Occipital lobe (tissue), 2 donors: ENCODE results near the gene SUGT1. TPM values are rescaled to one million over a fixed set of nuclear protein-coding genes. Genes with fewer than 3 reads are reported as not detected.
"Not testable (repeated sequence)": the region's sequence is repeated elsewhere in the genome, so short reads cannot be mapped to it uniquely, and the experiment has no call there.

Experiments used
- DNase-seq: peaks from one replicate; lab custom pipeline; 2025; lab: John Stamatoyannopoulos, UW
- total RNA-seq: library from RNA; depleted of rRNA; stranded (reverse); fragments of >200 nt; gene quantifications from one replicate; pipeline ENCODE4 v1.2.3, GENCODE V29; 2014

Gene SUGT1
- 90.5 TPM for total RNA-seq

DNA sequence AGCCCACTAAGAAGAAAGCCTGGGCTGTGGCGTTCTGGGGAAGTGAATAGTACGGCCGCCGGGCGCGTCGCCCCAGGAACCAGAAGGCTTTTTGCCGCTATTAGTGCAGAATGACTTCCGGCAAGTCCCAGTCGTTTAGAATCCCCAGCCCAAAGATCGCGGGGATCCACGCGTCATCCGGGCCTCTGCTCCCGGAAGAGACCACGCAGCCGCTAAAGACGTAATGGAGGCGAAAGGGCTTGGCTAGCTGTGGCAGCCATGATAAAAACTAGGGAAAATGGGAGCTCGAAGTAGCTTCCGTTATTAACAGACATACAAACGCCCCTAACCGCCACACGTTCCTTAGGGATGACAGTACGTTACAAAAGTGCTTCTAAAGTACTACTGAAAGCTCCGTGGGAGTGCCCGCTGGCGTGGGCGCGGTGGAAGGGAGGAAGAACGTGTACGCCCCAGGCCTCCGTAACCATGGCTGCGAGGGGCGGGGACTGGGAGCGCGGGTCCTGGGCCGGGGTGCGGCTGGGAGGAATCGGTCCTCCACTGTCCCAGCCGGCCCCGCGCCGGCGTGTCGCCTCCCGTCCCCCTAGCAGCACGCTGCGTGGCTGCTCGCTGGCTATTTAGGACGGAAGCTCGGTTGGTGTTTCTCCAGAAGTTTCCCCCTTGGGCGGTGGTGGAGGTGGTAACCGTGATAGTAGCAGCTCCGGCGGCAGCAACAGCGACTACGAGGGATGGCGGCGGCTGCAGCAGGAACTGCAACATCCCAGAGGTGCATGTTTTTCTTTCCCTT is at the start of gene SUGT1:
SUGT1 (plus strand) TSS at position 641 of the 784 bp plus-strand sequence; CDS start at position 726, 85 bp downstream.
- peak; percentile 94 for DNase-seq

- not testable (repeated sequence) for DNase-seq
These were observed 49.3 kb upstream of the SUGT1 start for GRCh38 chr13:52603316-52603715.

GRCh38 chr13:52606126-52606525 is 46.5 kb upstream of the SUGT1 start:
- not testable (repeated sequence) for DNase-seq

GRCh38 chr13:52606795-52607194 is 45.8 kb upstream of the SUGT1 start:
- DNase-seq = not testable (repeated sequence)

DNA sequence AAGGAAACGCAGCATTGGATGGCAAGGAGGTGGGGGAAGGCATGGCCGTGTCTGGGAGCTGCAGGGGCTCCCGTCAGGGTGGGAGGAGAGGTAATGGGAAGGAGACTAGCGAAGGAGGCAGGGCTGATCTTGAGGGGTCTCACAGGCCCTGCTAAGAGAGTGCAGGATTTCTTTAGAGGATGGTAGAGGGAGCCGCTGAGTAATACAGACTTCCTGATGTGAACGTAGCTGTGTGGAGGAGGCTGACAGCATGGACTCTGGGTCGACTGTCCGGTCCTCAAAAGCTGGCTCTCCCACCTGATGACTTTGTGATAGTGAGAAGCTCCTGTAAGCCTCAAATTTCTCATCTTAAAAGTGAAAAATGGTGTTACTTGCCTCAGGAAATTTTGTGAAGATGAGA is 44.5 kb upstream of the SUGT1 start:
- not testable (repeated sequence) for DNase-seq

DNA sequence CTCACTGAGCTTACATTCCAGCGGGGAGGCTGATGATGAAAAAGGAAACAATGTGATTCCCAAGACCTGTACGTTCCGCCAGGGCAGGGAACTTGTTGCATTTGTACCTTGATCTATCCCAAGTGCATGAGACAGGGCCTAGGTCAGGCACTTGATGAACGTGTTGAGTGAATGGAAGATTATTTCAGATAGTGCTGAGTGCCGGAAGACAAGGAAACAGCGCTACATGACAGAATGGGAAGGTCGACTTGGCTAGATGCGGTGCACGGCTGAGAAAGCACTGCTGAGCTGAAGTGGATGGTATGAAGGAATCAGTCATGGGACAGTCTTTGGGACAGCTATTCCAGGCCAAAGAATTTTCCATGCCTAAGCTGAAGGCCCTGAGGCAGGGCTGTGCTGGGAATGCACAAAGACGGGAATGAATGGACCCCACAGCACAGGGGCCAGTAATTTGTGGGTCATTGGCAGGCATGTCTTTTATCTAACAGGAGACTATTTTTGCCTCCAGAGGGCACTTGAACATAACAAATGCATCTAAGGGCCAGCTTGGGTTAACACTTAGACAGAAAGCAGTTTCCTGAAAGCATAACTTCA is 43.5 kb upstream of the SUGT1 start:
- not testable (repeated sequence) for DNase-seq

DNA sequence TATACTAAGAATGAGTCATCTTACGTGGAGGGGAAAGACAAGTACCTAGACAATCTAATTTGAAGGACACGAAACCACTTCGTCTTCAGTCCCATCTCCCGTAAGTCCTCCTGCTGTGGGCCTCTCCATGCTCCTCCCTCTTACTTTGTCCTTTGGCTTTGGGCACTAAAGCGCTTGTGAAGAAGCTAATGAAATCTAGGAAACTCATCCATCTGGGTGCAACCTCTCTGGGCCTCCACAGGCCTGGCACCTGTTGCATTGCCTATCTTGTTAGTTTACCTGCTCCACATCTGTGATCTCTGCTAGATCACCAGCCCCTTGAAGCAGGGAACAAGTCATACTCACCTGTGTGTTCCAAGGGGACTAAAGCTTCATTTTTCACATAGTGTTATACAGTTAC is 42.5 kb upstream of the SUGT1 start:
- DNase-seq = not testable (repeated sequence)

DNA sequence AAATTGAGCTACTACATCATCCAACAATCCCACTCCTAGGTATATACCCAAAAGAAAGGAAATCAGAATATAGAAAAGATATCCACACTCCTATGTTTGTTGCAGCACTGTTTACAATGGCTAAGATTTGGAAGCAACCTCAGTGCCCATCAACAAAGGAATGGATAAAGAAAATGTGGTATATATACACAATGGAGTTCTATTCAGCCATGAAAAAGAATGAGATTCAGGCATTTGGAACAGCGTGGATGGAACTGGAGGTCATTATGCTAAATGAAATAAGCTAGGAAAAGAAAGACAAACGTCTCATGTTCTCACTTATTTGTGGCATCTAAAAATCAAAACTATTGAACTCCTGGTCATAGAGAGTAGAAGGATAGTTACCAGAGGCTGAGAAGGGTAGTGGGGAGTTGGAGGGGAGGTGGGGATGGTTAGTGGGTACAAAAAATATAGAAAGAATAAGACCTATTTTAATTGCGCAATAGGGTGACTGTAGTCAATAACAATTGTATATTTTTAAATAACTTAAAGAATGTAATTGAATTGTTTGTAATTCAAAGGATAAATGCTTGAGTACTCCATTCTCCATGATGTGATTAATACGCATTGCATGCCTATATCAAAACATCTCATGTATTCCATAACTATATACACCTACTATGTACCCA is 37.4 kb upstream of the SUGT1 start:
- DNase-seq = no peak

- DNase-seq = no peak
These were observed 36.8 kb upstream of the SUGT1 start for GRCh38 chr13:52615812-52616211.

GRCh38 chr13:52617070-52618060 is 35.3 kb upstream of the SUGT1 start:
- DNase-seq = peak; percentile 80

- not testable (repeated sequence) for DNase-seq
These were observed 21.4 kb upstream of the SUGT1 start for GRCh38 chr13:52631083-52631690.

DNA sequence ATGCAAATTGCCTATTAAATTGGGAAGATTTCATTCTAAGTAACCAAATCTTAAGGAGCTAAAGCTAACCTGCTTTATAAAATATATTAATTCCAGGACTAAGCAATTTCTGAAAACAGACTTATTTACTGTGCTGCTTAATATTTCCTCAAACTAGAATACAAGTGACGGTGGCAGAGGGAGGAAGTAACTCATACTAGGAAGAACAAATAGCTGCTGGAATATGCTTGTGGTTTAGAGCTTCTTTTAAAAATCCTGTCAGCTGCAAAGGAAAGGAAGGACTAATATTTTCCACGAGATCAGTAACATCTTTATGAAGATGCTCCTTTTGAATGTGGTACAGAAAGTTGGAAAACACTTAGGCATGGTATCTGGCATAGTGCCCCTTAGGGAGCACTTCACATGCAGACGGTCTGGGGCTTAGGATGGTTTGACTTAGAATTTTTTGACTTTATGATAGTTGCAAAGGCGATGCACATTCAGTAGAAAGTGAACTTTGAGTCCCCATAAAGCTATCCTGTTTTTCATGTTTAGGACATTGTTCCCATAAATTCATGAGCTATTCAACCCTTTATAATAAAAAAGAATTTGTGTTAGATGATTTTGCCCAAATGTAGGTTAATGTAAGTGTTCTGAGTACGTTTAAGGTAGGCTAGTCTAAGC is 13.8 kb upstream of the SUGT1 start:
- DNase-seq = no peak

DNA sequence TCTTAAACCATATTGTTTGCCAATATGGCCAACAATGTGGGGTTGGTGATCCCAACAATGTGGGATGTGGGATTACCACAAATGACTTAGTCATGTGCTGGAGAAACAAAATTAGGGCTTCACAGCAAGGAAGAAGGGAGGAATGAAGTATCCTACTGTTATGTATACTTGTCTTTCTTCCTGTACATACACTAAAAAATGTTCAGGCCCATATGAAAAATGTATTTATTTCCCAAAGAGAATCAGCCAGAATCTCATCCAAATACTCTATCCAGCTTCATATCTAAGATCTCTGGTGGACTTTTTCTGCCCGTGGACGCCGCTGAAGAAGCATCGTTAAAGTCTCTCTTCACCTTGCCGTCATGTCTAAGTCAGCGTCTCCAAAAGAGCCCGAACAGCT is 10.5 kb upstream of the SUGT1 start, which contains the start of gene HNRNPA1L2:
HNRNPA1L2 (plus strand) TSS at position 301 of the 400 bp plus-strand sequence; CDS start at position 363, 62 bp downstream.
- no peak for DNase-seq

DNA sequence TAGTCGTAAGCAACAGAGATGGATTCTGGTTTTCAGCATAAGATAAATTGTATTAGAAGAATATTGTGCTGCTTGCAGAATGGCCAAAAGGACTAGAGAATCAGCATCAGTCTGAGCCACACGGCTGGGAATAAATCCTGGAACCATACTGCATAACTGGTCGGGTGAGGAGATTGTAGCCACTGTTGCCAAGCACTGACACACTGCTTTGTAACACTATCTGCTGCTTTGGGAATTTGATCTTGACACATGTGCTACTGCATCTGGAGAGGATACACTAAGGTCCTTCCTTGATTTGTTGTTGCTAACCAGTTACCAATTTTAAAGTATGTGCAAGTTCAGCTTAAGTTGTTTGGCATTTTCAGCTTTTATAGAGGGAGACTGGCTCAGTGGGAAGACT is 8.5 kb upstream of the SUGT1 start:
- no peak for DNase-seq

DNA sequence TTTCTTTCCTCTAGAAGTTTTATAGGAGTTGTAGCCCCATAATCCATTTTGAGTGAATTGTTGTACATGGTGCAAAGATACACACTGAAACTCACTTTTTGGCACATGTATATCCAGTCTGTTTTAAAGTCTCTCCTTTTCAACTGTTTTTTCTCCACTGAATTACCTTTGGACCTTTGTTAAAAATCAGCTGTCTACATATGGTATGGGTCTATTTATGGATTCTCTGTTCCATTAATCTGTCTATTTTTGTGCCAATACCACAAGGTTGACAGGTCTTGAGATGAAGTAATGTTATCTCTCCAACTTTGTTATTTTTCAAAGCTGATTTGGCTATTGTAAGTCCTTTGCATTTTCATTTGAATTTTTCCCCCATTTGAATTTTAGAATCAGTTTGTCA is 5.7 kb upstream of the SUGT1 start:
- DNase-seq = no peak

DNA sequence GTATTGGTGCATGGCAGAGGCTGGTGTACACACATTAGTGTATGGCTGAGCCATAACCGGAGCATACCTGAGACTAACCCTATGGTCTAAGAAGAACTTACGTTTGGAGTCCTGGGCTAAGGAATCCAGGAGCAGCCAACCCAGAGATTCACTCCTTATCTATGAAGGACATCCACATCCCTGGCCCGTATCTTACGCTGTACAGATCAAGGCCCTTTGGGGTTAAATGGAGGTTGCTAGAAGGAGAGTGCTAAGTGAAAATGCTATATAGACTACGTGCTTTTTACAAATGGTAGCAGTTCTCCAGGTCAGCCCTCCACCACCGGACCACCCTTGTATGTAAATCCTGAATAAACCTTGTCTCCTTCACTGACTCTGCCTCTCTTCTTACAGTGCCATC is 1.9 kb upstream of the SUGT1 start:
- no peak for DNase-seq

DNA sequence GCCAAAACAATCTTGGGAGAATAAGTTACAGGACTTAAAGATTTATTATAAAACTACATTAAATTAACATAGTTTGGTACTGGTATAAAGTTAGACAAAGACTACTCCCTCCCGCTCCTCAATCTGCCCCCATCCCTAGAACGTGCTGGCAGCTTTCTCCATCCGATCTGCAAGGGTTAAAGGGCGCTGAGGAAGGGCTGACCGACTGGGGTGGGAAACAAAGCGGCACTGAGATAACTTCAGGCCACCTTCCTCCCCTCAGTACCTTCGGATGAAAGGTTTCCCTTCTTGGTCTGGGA is 790 bp upstream of the SUGT1 start:
- no peak for DNase-seq

DNA sequence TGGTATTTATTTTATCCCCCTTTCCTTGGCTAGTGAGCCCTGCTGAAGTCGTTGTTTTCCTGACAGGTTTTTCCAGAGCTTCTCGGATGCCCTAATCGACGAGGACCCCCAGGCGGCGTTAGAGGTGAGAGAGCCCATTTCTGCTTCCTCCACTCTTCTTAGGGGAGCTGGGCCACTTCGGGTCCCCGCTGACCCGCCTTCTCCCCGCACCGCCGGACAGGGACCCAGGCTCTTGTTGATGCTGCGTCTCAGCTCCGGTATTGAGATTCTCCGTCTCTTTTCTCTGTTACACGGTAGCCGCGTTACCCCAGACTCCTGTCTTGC is 306 bp downstream of the SUGT1 start:
- DNase-seq = no peak

GRCh38 chr13:52659340-52659739 is 6.7 kb downstream of the SUGT1 start:
- no peak for DNase-seq

DNA sequence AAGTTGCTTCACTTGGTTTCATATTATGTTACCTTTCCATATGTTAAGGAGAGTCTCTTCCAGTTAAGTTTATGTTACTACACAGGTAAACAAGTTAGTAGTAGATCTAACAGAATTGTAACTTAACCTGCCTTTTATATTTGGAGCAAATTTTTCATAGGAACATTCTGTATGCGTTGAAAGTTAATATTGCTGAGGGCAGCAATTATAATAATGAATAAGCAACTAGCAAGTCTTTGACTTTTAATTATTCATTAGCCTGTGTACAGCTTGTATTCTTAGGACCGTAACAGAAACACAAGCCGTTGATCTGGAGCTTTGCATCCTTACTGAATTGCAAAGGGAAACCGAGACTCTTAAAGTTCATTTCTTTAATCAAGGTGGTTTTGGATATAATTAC is 11.6 kb downstream of the SUGT1 start:
- DNase-seq = no peak

DNA sequence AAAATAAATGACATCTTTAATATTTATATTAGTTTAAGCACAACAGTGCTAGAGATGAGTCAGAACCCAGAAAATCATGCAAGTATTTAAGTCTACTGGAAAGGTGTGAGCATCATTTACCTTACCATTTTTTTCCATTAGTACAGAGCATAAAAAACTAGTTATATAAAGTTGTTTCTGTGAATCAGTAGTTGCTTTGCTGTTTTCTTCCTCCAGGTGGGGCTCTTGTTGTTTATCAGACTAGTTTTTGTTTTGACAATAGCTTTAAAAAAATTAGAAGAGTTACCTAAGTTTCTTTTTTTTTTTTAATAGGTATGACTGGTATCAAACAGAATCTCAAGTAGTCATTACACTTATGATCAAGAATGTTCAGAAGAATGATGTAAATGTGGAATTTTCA is 12.7 kb downstream of the SUGT1 start:
- no peak for DNase-seq
